Activated CD4-positive, alpha-beta T cell treated with anti-CD3 and anti-CD28 coated beads for 48 hours (primary cell): ENCODE data around the gene SPOPL.
"Not testable (repeated sequence)": the region's sequence is repeated elsewhere in the genome, so short reads cannot be mapped to it uniquely, and the experiment has no call there.

Source experiments
- DNase-seq: peaks from one replicate; pipeline ENCODE4 v3.0.0-alpha.2; 2020

The SPOPL gene

GRCh38 chr2:138531913-138532312 is 30.3 kb downstream of the SPOPL start:
- no peak for DNase-seq

- DNase-seq, result no peak
These were observed 33.2 kb downstream of the SPOPL start for GRCh38 chr2:138534791-138535190.

- DNase-seq, result no peak
These were observed 34.7 kb downstream of the SPOPL start for GRCh38 chr2:138536302-138536701.

- no peak for DNase-seq
These were observed 35.2 kb downstream of the SPOPL start for GRCh38 chr2:138536740-138537139.

- DNase-seq, result no peak
These were observed 35.8 kb downstream of the SPOPL start for GRCh38 chr2:138537170-138537915.

- DNase-seq, result not testable (repeated sequence)
These were observed 42.6 kb downstream of the SPOPL start for GRCh38 chr2:138544206-138544605.

GRCh38 chr2:138548796-138549195 is 47.2 kb downstream of the SPOPL start:
- DNase-seq, result no peak

GRCh38 chr2:138550172-138550571 is 48.6 kb downstream of the SPOPL start:
- no peak for DNase-seq

GRCh38 chr2:138550670-138551287 is 49.2 kb downstream of the SPOPL start:
- no peak for DNase-seq

GRCh38 chr2:138554123-138554522 is 52.6 kb downstream of the SPOPL start:
- DNase-seq, result no peak

- no peak for DNase-seq
These were observed 58.1 kb downstream of the SPOPL start for GRCh38 chr2:138559641-138560040.

- DNase-seq, result no peak
These were observed 63.1 kb downstream of the SPOPL start for GRCh38 chr2:138564586-138565229.

- DNase-seq, result no peak
These were observed 63.6 kb downstream of the SPOPL start for GRCh38 chr2:138565230-138565598.

GRCh38 chr2:138572318-138572717 is 70.7 kb downstream of the SPOPL start:
- no peak for DNase-seq

- DNase-seq, result no peak
These were observed 75.5 kb downstream of the SPOPL start for GRCh38 chr2:138577066-138577465.

- DNase-seq, result no peak
These were observed 78.0 kb downstream of the SPOPL start for GRCh38 chr2:138579556-138579955.

- no peak for DNase-seq
These were observed 80.3 kb downstream of the SPOPL start for GRCh38 chr2:138581909-138582308.

GRCh38 chr2:138589663-138590062 is 88.1 kb downstream of the SPOPL start:
- DNase-seq, result no peak

- no peak for DNase-seq
These were observed 94.8 kb downstream of the SPOPL start for GRCh38 chr2:138596403-138596802.

GRCh38 chr2:138600732-138601457 is 99.3 kb downstream of the SPOPL start:
- DNase-seq, result no peak

- DNase-seq, result no peak
These were observed 100.0 kb downstream of the SPOPL start for GRCh38 chr2:138601458-138602165.

- DNase-seq, result no peak
These were observed 100.5 kb downstream of the SPOPL start for GRCh38 chr2:138602166-138602460.

- DNase-seq, result no peak
These were observed 106.2 kb downstream of the SPOPL start for GRCh38 chr2:138607746-138608145.
